H1 (cell line): ENCODE results near the gene GBX1. TPM values are rescaled to one million over a fixed set of nuclear protein-coding genes. Genes with fewer than 3 reads are reported as not detected.

Source experiments
- CTCF ChIA-PET: fragments of 300-600 bp; sonication (Branson Sonifier 250); formaldehyde crosslinking; loops from one replicate; lab custom pipeline; 2021; ENCODE audit not compliant: partially characterized antibody; lab: Charles Lee
- POLR2A ChIA-PET: fragments of 300-600 bp; sonication (Branson Sonifier 250); formaldehyde crosslinking; loops from one replicate; lab custom pipeline; 2021; ENCODE audit warnings: inconsistent platforms; ENCODE audit not compliant: partially characterized antibody; lab: Charles Lee
- DNase-seq, 2 experiments: peaks; one replicate each; pipeline versions ENCODE4 v3.0.0 to v3.0.0-alpha.2; 2010 to 2022; ENCODE audit warnings: low spot score in 2 of 2, low read depth in 1 of 2, mixed read lengths in 1 of 2
- FAIRE-seq: peaks from 2 replicates; lab custom pipeline; 2011; peaks lifted over from hg19 to GRCh38; lab: Jason Lieb, UNC
- H2AFZ ChIP-seq: 2 replicates; pipeline ENCODE4 v1.8.1; 2012; ENCODE audit warnings: low read length, inconsistent platforms
- H2AK5ac ChIP-seq: 2 replicates; pipeline ENCODE4 v1.6.1; 2013; ENCODE audit warnings: low read depth, low read length
- H2BK120ac ChIP-seq: replicated peaks from 2 replicates; pipeline ENCODE3; 2013; ENCODE audit warnings: low read depth, low read length, inconsistent platforms
- H2BK12ac ChIP-seq: 2 replicates; pipeline ENCODE4 v1.6.1; 2013; ENCODE audit warnings: low read depth, low read length
- H2BK15ac ChIP-seq: 2 replicates; pipeline ENCODE4 v1.6.1; 2013; ENCODE audit warnings: low read length
- H2BK20ac ChIP-seq: 2 replicates; pipeline ENCODE4 v1.6.1; 2013; ENCODE audit warnings: low read length
- H2BK5ac ChIP-seq: 2 replicates; pipeline ENCODE4 v1.6.1; 2013; ENCODE audit warnings: low read depth, low read length
- H3K14ac ChIP-seq: 2 replicates; pipeline ENCODE4 v1.6.1; 2013; ENCODE audit warnings: inconsistent platforms; ENCODE audit not compliant: insufficient read length
- H3K18ac ChIP-seq: 2 replicates; pipeline ENCODE4 v1.6.1; 2013; ENCODE audit warnings: low read length; ENCODE audit errors: extremely low read depth
- H3K23ac ChIP-seq: 2 replicates; pipeline ENCODE4 v1.6.1; 2013; ENCODE audit warnings: inconsistent platforms; ENCODE audit not compliant: insufficient read length
- H3K23me2 ChIP-seq: 2 replicates; pipeline ENCODE4 v1.6.1; 2013; ENCODE audit warnings: low read depth, low read length
- H3K27ac ChIP-seq: 2 replicates; pipeline ENCODE4 v1.6.1; 2011; ENCODE audit warnings: low read depth, low read length, inconsistent platforms
- H3K27me3 ChIP-seq, 4 experiments: replicated peaks in 1 of 4; 1 replicate in 1 of 4; 2 replicates in 3 of 4; pipeline versions ENCODE4 v1.6.1 to v1.8.1; 2011 to 2013; ENCODE audit warnings: low read length in 3 of 4, mild to moderate bottlenecking in 3 of 4, inconsistent platforms in 2 of 4, mixed read lengths in 2 of 4, moderate library complexity in 1 of 4; ENCODE audit not compliant: control insufficient read depth in 3 of 4, insufficient read depth in 3 of 4; ENCODE audit errors: extremely low read depth in 1 of 4
- H3K36me3 ChIP-seq, 4 experiments: 2 replicates each; pipeline versions ENCODE4 v1.6.1 to v1.8.1; 2011 to 2013; ENCODE audit warnings: mild to moderate bottlenecking in 4 of 4, low read length in 3 of 4, moderate library complexity in 2 of 4, control low read depth in 1 of 4, inconsistent platforms in 1 of 4; ENCODE audit not compliant: insufficient read depth in 4 of 4, control insufficient read depth in 2 of 4
- H3K4ac ChIP-seq: replicated peaks from 2 replicates; pipeline ENCODE3; 2013; ENCODE audit warnings: low read length, low read depth, mixed read lengths, inconsistent platforms; ENCODE audit not compliant: insufficient read length
- H3K4me1 ChIP-seq, 4 experiments: replicated peaks in 1 of 4; 1 replicate in 1 of 4; 2 replicates in 3 of 4; pipeline versions ENCODE4 v1.6.1 to v1.8.1; 2011 to 2013; ENCODE audit warnings: low read length in 3 of 4, inconsistent platforms in 2 of 4, mixed read lengths in 1 of 4; ENCODE audit not compliant: insufficient read depth in 4 of 4, control insufficient read depth in 3 of 4
- H3K4me2 ChIP-seq, 2 experiments: 2 replicates each; pipeline versions ENCODE4 v1.6.1 to v1.8.1; 2011 to 2013; ENCODE audit warnings: low read depth in 2 of 2, low read length in 2 of 2, control low read depth in 1 of 2, inconsistent platforms in 1 of 2, mild to moderate bottlenecking in 1 of 2; ENCODE audit not compliant: insufficient read depth in 1 of 2
- H3K4me3 ChIP-seq, 4 experiments: fragments of 200-600, 300-600 bp in 1 of 4; sonication (generic), shearing (Covaris generic), sonication (Bioruptor Twin) in 1 of 4; 2 replicates each; pipeline versions ENCODE4 v1.5.1 to v1.8.1; 2011 to 2016; ENCODE audit warnings: low read length in 4 of 4, low read depth in 3 of 4, control low read depth in 2 of 4, inconsistent platforms in 2 of 4, mild to moderate bottlenecking in 2 of 4, mixed read lengths in 1 of 4, moderate library complexity in 1 of 4; ENCODE audit not compliant: insufficient read depth in 2 of 4; ENCODE audit errors: extremely low read depth in 1 of 4
- H3K56ac ChIP-seq: replicated peaks from 2 replicates; pipeline ENCODE3; 2013; ENCODE audit warnings: low read depth, mild to moderate bottlenecking, mixed read lengths, low read length, inconsistent platforms; ENCODE audit not compliant: insufficient read length
- H3K79me1 ChIP-seq: 2 replicates; pipeline ENCODE4 v1.6.1; 2013; ENCODE audit warnings: low read depth, low read length, control low read depth
- H3K79me2 ChIP-seq, 2 experiments: 2 replicates each; pipeline versions ENCODE4 v1.6.1 to v1.8.1; 2012 to 2013; ENCODE audit warnings: low read length in 2 of 2, mild to moderate bottlenecking in 2 of 2, inconsistent platforms in 1 of 2; ENCODE audit not compliant: insufficient read depth in 2 of 2, control insufficient read depth in 1 of 2
- H3K9ac ChIP-seq, 4 experiments: replicated peaks in 1 of 4; 1 replicate in 1 of 4; 2 replicates in 3 of 4; pipeline versions ENCODE4 v1.6.1 to v1.8.1; 2011 to 2013; ENCODE audit warnings: low read depth in 3 of 4, low read length in 3 of 4, control low read depth in 2 of 4, mild to moderate bottlenecking in 2 of 4, moderate library complexity in 2 of 4, inconsistent platforms in 1 of 4; ENCODE audit errors: extremely low read depth in 1 of 4
- H3K9me3 ChIP-seq, 2 experiments: 2 replicates each; pipeline versions ENCODE4 v1.6.1 to v1.8.1; 2012 to 2013; ENCODE audit warnings: mild to moderate bottlenecking in 2 of 2, moderate library complexity in 2 of 2, control low read depth in 1 of 2, inconsistent platforms in 1 of 2, low read depth in 1 of 2, low read length in 1 of 2, mixed read lengths in 1 of 2; ENCODE audit not compliant: insufficient read depth in 2 of 2
- H4K20me1 ChIP-seq, 2 experiments: replicated peaks in 1 of 2; 2 replicates each; pipeline versions ENCODE3 to v1.8.1; 2011 to 2013; ENCODE audit warnings: inconsistent platforms in 2 of 2, low read length in 2 of 2, mild to moderate bottlenecking in 1 of 2; ENCODE audit not compliant: insufficient read depth in 2 of 2, control insufficient read depth in 1 of 2
- H4K5ac ChIP-seq: 2 replicates; pipeline ENCODE4 v1.6.1; 2013; ENCODE audit warnings: low read length, low read depth, mixed read lengths, inconsistent platforms; ENCODE audit not compliant: insufficient read length
- H4K8ac ChIP-seq: 2 replicates; pipeline ENCODE4 v1.8.0; 2013; ENCODE audit warnings: mild to moderate bottlenecking, moderate library complexity, low read length, inconsistent platforms; ENCODE audit not compliant: insufficient read depth; ENCODE audit errors: extremely low read depth
- H4K91ac ChIP-seq: replicated peaks from 2 replicates; pipeline ENCODE3; 2013; ENCODE audit warnings: low read length, mixed read lengths, inconsistent platforms; ENCODE audit not compliant: insufficient read length
- E2F6 ChIP-seq: IDR thresholded peaks from 2 replicates; pipeline ENCODE4 v1.6.1; 2012; ENCODE audit warnings: inconsistent platforms
- RXRA ChIP-seq: IDR thresholded peaks from 2 replicates; pipeline ENCODE4 v1.6.1; 2011; ENCODE audit warnings: low read depth, mild to moderate bottlenecking, low read length, moderate library complexity; ENCODE audit not compliant: insufficient read depth
- WGBS, 2 experiments: shearing (Covaris generic) in 1 of 2; methylation state at CpG; one replicate each; pipeline versions ENCODE4 v1.1.6 to v1.1.7; 2013 to 2015; ENCODE audit warnings: low lambda C conversion rate in 2 of 2, mixed read lengths in 2 of 2, inconsistent platforms in 1 of 2, low coverage in 1 of 2, missing lambda C conversion rate in 1 of 2; ENCODE audit not compliant: insufficient replicate concordance in 2 of 2, insufficient coverage in 1 of 2, insufficient read length in 1 of 2; ENCODE audit errors: extremely low coverage in 1 of 2, missing lambda C conversion rate in 1 of 2; 5-methylcytosine and 5-hydroxymethylcytosine counted together
- polyA plus RNA-seq, 7 experiments: library from polyadenylated mRNA; depleted of rRNA in 3 of 7; stranded (reverse) in 5 of 7; unstranded in 2 of 7; fragments of >200 nt in 5 of 7; fragments of 200-250 nt in 2 of 7; gene quantifications; 1 replicate in 5 of 7; 2 replicates in 1 of 7; 4 replicates in 1 of 7; pipeline versions ENCODE4 v1.2.1 to v1.2.3, GENCODE V29; 2011 to 2013; ENCODE audit warnings: missing spikeins in 2 of 7, mixed read lengths in 2 of 7
- total RNA-seq: library from RNA; stranded (reverse); fragmentation: NEBNext Ultra II Directional; extraction: Animal tissue kit (Norgen Biotek cat#: 25700); gene quantifications from 2 replicates; pipeline ENCODE4 v1.2.1, GENCODE V29; 2021

GBX1 gene
- total and polyA plus RNA-seq, 2 of the 8 experiments (the other 6 are each of a cell fraction or from before 2014, with no cell fraction given) = not detected

- no peak overlapping the region for H3K4ac ChIP-seq
- no peak overlapping the region for H3K4me3 ChIP-seq
- no peak overlapping the region for H3K9ac ChIP-seq
- H3K23ac ChIP-seq = no peak overlapping the region
- no peak overlapping the region for H2BK120ac ChIP-seq
- H3K9me3 ChIP-seq = no peaks in the 10 kb centered on the region
- H3K56ac ChIP-seq = no peak overlapping the region
- H3K79me2 ChIP-seq = no peaks in the 10 kb centered on the region
- DNase-seq (no peak), FAIRE-seq (no peak)
- no peaks in the 10 kb centered on the region for H3K79me1 ChIP-seq
- no peak overlapping the region for H2BK12ac ChIP-seq
- H3K27me3 ChIP-seq = peaks cover 0 to 3% (median 0%) of the 10 kb centered on the region in 4 experiments; a peak in 2 of 7 replicates
- no peak overlapping the region for H4K91ac ChIP-seq
- H2AFZ ChIP-seq = no peak overlapping the region
- no peak overlapping the region for H4K8ac ChIP-seq
- no peak overlapping the region for H2BK20ac ChIP-seq
- H3K36me3 ChIP-seq = no peaks in the 10 kb centered on the region
- no peak overlapping the region for H2BK5ac ChIP-seq
- CTCF ChIA-PET = interaction anchor here (0.9 to 1.4 kb wide), 5 partner anchors 9 to 112 kb away, joined by 3 to 4 read pairs (median 3); no protein-coding TSS in a partner anchor
- H3K23me2 ChIP-seq = no peaks in the 10 kb centered on the region
- WGBS, 2 experiments = 90% methylated on average over 44 of the region's 48 CpGs; no CpG with 5 or more reads in 1 of the 2 experiments
- no peak overlapping the region for H3K14ac ChIP-seq
- POLR2A ChIA-PET = no interaction called here
- H4K5ac ChIP-seq = no peak overlapping the region
- H2AK5ac ChIP-seq = no peak overlapping the region
- H2BK15ac ChIP-seq = no peak overlapping the region
- H3K18ac ChIP-seq = no peak overlapping the region
- H3K4me2 ChIP-seq = no peak overlapping the region
- H3K27ac ChIP-seq = no peak overlapping the region
- H4K20me1 ChIP-seq = no peaks in the 10 kb centered on the region
- TF ChIP-seq E2F6 = peak; percentile 46; the same call in 1 of the 2 replicates
- TF ChIP-seq RXRA = no peak
- H3K4me1 ChIP-seq = peaks cover 0 to 5% (median 1%) of the 10 kb centered on the region in 4 experiments; a peak in 3 of 7 replicates
Observed at GRCh38 chr7:151204383-151205032, 37.0 kb upstream of the GBX1 start.
